LNCaP clone FGC (cell line): ENCODE data around the gene SEMG1.

Source experiments
- DNase-seq: peaks from one replicate; pipeline ENCODE4 v3.0.0-alpha.2; 2011; ENCODE audit warnings: low read depth
- H3K4me3 ChIP-seq: 2 replicates; pipeline ENCODE4 v1.5.1; 2011; ENCODE audit warnings: mild to moderate bottlenecking, low read depth, low read length, control low read depth
- TF ChIP-seq, protein P1 (sequence below): IDR thresholded peaks from 2 replicates; pipeline ENCODE4 v1.5.1; 2012; ENCODE audit warnings: mild to moderate bottlenecking; ENCODE audit not compliant: control insufficient read depth, insufficient read depth; ENCODE audit errors: extremely low read depth

The SEMG1 gene, protein sequence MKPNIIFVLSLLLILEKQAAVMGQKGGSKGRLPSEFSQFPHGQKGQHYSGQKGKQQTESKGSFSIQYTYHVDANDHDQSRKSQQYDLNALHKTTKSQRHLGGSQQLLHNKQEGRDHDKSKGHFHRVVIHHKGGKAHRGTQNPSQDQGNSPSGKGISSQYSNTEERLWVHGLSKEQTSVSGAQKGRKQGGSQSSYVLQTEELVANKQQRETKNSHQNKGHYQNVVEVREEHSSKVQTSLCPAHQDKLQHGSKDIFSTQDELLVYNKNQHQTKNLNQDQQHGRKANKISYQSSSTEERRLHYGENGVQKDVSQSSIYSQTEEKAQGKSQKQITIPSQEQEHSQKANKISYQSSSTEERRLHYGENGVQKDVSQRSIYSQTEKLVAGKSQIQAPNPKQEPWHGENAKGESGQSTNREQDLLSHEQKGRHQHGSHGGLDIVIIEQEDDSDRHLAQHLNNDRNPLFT

DNA sequence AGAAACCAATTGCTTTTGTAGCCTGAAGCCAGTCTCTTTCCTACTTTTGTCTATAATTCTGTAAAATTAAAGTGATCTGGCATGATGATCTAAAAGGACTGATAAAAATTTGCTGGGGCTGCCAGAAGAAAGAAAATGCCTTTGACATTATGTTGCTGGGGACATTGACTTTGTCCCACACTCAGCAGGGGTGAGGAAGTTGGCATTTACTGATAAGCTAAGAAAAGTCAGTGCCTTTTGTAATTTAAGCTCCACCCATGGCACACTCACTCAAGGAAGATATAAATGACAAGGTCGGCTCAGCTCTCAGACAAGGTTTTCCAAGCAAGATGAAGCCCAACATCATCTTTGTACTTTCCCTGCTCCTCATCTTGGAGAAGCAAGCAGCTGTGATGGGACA lies at the start of gene SEMG1:
Gene SEMG1, plus strand, starts transcription at position 309 of the 400 bp plus-strand sequence. Its CDS starts 21 bp downstream, at position 330.
- no peak within 1 kb of the TSS for H3K4me3 ChIP-seq
- no peak for DNase-seq
- TF ChIP-seq, protein P1, sequence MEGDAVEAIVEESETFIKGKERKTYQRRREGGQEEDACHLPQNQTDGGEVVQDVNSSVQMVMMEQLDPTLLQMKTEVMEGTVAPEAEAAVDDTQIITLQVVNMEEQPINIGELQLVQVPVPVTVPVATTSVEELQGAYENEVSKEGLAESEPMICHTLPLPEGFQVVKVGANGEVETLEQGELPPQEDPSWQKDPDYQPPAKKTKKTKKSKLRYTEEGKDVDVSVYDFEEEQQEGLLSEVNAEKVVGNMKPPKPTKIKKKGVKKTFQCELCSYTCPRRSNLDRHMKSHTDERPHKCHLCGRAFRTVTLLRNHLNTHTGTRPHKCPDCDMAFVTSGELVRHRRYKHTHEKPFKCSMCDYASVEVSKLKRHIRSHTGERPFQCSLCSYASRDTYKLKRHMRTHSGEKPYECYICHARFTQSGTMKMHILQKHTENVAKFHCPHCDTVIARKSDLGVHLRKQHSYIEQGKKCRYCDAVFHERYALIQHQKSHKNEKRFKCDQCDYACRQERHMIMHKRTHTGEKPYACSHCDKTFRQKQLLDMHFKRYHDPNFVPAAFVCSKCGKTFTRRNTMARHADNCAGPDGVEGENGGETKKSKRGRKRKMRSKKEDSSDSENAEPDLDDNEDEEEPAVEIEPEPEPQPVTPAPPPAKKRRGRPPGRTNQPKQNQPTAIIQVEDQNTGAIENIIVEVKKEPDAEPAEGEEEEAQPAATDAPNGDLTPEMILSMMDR: no peak

DNA sequence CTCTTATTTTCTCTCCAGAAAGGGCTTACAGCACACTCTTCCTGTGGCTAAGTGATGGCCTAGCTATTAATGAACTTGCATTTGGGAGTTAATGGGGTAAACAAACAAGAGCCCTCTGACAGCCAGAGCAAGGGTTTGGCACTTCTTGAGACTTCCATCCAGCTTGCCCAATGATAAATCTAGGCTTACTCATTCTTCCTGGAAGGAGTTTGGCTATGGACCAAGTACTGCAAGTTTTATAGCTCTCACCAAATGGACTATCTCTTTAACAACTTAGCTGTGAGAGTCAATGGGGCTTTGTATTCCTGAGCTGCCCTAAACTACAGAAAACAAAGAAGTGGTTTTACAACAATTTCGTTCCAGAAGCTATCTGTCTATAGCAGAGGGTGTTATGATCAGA lies 48.9 kb upstream of the SEMG1 start:
- DNase-seq: peak; percentile 85
- H3K4me3 ChIP-seq: no peak overlapping the region
- TF ChIP-seq, protein P1: no peak

DNA sequence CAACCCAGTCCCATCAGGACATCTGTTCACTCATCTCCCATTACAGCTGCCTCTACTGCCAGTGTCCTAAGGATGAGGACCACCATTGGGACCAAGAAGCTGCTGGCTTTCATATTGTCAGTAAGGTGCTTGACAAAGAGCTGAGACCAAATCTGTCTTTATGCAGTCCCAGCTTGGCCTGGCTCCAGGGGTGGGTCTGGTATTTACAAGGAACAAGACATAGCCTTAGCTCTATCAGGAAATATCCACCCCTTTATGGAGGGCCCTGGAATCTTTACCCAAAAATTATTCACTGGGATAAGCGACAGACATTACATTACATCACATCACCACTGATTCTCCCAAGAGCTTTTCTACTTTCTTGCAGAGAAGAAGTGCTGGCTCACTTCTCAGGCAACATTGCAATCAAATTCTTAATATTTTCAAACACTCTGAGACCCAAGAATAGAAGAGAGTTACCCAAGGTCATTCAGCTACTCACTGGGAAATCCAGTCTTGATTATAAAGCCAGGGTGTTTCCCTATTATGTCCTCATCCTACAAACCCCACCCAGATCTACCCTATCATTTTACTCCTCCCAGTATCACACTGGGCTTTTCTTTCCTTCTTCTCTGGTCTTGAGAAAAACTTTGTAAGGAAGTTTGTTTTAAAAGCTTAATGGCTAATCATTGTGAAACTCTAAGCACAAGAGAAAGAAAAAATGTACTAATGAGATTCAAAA lies 43.6 kb upstream of the SEMG1 start:
- no peak overlapping the region for H3K4me3 ChIP-seq
- TF ChIP-seq, protein P1: no peak
- no peak for DNase-seq

DNA sequence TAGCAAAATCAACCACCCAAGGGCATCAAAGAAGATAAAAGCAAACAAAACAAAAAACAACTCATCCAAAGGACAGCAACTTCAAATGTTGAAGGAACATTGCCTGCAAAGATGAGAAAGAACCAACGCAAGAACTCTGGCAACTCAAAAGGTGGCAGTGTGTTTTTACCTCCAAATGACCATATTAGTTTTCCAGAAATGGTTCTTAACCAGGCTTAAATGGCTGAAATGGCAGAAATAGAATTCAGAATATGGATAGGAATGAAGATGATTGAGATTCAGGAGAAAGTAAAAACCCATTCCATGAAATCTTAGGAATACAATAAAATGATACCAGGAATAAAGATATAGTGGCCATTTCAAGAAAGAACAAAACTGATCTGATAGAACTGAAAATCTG lies 41.9 kb upstream of the SEMG1 start:
- no peak overlapping the region for H3K4me3 ChIP-seq
- TF ChIP-seq, protein P1: no peak
- no peak for DNase-seq

DNA sequence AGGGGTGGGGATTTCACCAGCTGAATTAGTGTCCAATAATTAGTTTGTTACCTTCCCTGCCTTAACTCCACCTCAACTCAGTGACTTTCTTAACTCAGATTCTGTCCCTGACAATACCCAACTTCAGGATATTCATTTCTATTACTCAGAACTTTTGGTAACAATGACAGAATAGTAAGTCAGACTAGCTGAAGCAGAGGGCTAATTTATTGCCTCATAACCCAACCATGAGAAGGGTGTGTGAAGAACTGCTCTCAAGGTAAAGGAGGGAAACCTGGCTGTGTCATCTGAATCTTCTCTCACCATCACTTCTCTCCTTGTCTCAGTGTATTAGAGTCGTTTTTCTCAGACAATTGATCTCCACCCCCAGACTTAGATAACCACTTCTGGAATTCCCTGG lies 33.3 kb upstream of the SEMG1 start:
- TF ChIP-seq, protein P1: no peak
- H3K4me3 ChIP-seq: no peak overlapping the region
- DNase-seq: no peak

DNA sequence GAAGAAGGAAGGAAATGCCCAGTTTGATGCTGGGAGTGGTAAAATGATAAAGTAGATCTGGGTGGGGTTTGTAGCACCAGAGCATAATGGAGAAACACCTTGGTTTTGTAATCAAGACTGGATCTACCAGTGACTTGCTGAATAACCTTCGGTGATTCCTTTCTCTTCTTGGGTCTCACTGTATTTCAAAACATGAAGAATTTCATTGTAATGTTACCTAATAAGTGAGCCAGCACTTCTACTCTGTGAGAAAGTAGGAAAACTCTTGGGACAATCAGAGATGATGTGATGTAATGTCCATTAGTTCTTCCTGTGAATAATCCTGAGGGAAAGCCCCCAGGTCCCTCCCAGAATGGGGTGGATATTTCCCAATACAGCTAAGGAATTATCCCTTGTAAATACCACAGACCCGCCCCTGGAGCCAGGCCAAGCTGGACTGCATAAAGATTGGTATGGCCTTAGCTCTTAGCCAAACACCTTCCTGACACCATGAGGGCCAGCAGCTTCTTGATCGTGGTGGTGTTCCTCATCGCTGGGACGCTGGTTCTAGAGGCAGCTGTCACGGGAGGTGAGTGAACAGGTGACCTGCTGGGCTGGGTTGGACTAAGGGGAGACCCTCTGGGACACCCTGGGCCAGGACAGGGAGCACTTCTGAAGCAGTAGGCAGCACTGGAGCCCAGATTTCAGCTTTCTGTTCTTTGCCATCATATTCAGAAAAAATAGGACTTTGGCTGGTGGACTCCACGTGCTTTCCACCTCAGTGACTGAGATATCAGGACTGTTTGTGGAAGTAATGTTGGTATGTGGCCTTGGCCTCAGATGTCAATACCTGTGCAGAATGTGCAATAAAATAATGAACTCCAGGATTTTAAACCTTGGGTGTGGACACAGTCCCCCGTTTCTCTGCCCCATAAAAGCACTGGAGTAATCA lies 32.1 kb upstream of the SEMG1 start, which contains the start of gene PI3:
Gene PI3, plus strand, starts transcription at position 469 of the 931 bp plus-strand sequence. Its CDS starts 21 bp downstream, at position 490.
- H3K4me3 ChIP-seq: no peak within 1 kb of the TSS
- TF ChIP-seq, protein P1: no peak
- no peak for DNase-seq
